Neuronal stem cell (in vitro differentiated cells): Measurements from ENCODE around the gene CSF2RB.

Experiments used
- DNase-seq: peaks from one replicate; pipeline ENCODE4 v3.0.0-alpha.2; 2013; ENCODE audit warnings: low spot score
- H2AFZ ChIP-seq: one replicate; pipeline ENCODE4 v1.6.1; 2013; ENCODE audit warnings: mild to moderate bottlenecking, low read length, inconsistent platforms
- H2AK5ac ChIP-seq: 2 replicates; pipeline ENCODE4 v1.6.1; 2013; ENCODE audit warnings: low read depth, mild to moderate bottlenecking, inconsistent platforms, low read length, moderate library complexity, mixed read lengths
- H2BK120ac ChIP-seq: 2 replicates; pipeline ENCODE4 v1.6.1; 2013; ENCODE audit warnings: low read depth, mild to moderate bottlenecking, inconsistent platforms, low read length, moderate library complexity, mixed read lengths
- H2BK12ac ChIP-seq: one replicate; pipeline ENCODE4 v1.6.1; 2013; ENCODE audit warnings: low read length, inconsistent platforms
- H2BK15ac ChIP-seq: 2 replicates; pipeline ENCODE4 v1.6.1; 2013; ENCODE audit warnings: mild to moderate bottlenecking, low read length, inconsistent platforms, mixed read lengths
- H2BK5ac ChIP-seq: one replicate; pipeline ENCODE4 v1.6.1; 2013; ENCODE audit warnings: inconsistent platforms, mild to moderate bottlenecking, low read length, moderate library complexity
- H3K14ac ChIP-seq: one replicate; pipeline ENCODE4 v1.6.1; 2013; ENCODE audit warnings: low read length, inconsistent platforms
- H3K18ac ChIP-seq: 2 replicates; pipeline ENCODE4 v1.6.1; 2013; ENCODE audit warnings: low read length, inconsistent platforms
- H3K23ac ChIP-seq: 2 replicates; pipeline ENCODE4 v1.6.1; 2013; ENCODE audit warnings: low read depth, mild to moderate bottlenecking, mixed read lengths, low read length, inconsistent platforms; ENCODE audit not compliant: poor library complexity
- H3K27ac ChIP-seq: replicated peaks from 3 replicates; pipeline ENCODE4 v1.5.1; 2013; ENCODE audit warnings: low read length, inconsistent platforms
- H3K27me3 ChIP-seq, 3 experiments: 2 replicates each; pipeline ENCODE4 v1.6.1; 2013; ENCODE audit warnings: low read length in 3 of 3, mild to moderate bottlenecking in 2 of 3, inconsistent platforms in 1 of 3, low read depth in 1 of 3, mixed read lengths in 1 of 3, moderate library complexity in 1 of 3; ENCODE audit not compliant: control insufficient read depth in 3 of 3, insufficient read depth in 3 of 3
- H3K36me3 ChIP-seq, 2 donors: replicated peaks in 1 of 2; 2 replicates each; pipeline ENCODE4 v1.6.1; 2013; ENCODE audit warnings: low read length in 2 of 2; ENCODE audit not compliant: control insufficient read depth in 2 of 2, insufficient read depth in 2 of 2
- H3K4ac ChIP-seq: 2 replicates; pipeline ENCODE4 v1.6.1; 2013; ENCODE audit warnings: inconsistent platforms, mild to moderate bottlenecking, low read length, moderate library complexity
- H3K4me1 ChIP-seq, 2 donors: 1 replicate in 1 of 2; 2 replicates in 1 of 2; pipeline ENCODE4 v1.6.1; 2013; ENCODE audit warnings: low read length in 2 of 2, low read depth in 1 of 2; ENCODE audit not compliant: control insufficient read depth in 2 of 2, insufficient read depth in 1 of 2
- H3K4me2 ChIP-seq: one replicate; pipeline ENCODE4 v1.6.1; 2013; ENCODE audit warnings: mild to moderate bottlenecking, low read length, inconsistent platforms; ENCODE audit not compliant: insufficient read depth, poor library complexity, severe bottlenecking
- H3K4me3 ChIP-seq, 2 donors: 2 replicates each; pipeline ENCODE4 v1.5.1; 2013; ENCODE audit warnings: low read length in 2 of 2, mild to moderate bottlenecking in 2 of 2, inconsistent platforms in 1 of 2, moderate library complexity in 1 of 2
- H3K79me1 ChIP-seq: one replicate; pipeline ENCODE4 v1.6.1; 2013; ENCODE audit warnings: low read depth, mild to moderate bottlenecking, inconsistent platforms, low read length, moderate library complexity
- H3K9ac ChIP-seq: one replicate; pipeline ENCODE4 v1.6.1; 2013; ENCODE audit warnings: mild to moderate bottlenecking, low read depth, low read length, inconsistent platforms; ENCODE audit not compliant: poor library complexity
- H3K9me3 ChIP-seq, 2 donors: replicated peaks in 1 of 2; 2 replicates each; pipeline versions ENCODE3 to v1.6.1; 2013; ENCODE audit warnings: low read length in 2 of 2, mild to moderate bottlenecking in 2 of 2, inconsistent platforms in 1 of 2, low read depth in 1 of 2, mixed read lengths in 1 of 2, moderate library complexity in 1 of 2; ENCODE audit not compliant: control insufficient read depth in 2 of 2, insufficient read depth in 1 of 2
- H4K8ac ChIP-seq: one replicate; pipeline ENCODE4 v1.6.1; 2013; ENCODE audit warnings: low read depth, mild to moderate bottlenecking, inconsistent platforms, low read length, moderate library complexity
- H4K91ac ChIP-seq: one replicate; pipeline ENCODE4 v1.6.1; 2013; ENCODE audit warnings: low read length, low read depth, mild to moderate bottlenecking, inconsistent platforms; ENCODE audit not compliant: poor library complexity
- WGBS, 2 donors: extraction: QIAGEN DNeasy Blood & Tissue Kit; methylation state at CpG; one replicate each; pipeline ENCODE4 v1.1.7; 2013; ENCODE audit warnings: missing lambda C conversion rate in 2 of 2, mixed read lengths in 1 of 2; ENCODE audit not compliant: insufficient read length in 2 of 2, insufficient replicate concordance in 1 of 2; ENCODE audit errors: extremely low coverage in 2 of 2; 5-methylcytosine and 5-hydroxymethylcytosine counted together

Gene CSF2RB

GRCh38 chr22:36937319-36938027 lies 24.0 kb downstream of the CSF2RB start:
- Histone ChIP-seq H4K8ac (no peak overlapping the region), H3K9ac (no peak overlapping the region), H3K14ac (peak overlapping the region; percentile 47), H2AK5ac (peak overlapping the region; percentile 81), H3K27me3 (peaks cover 0 to 24% (median 0%) of the 10 kb centered on the region in 3 experiments), H3K36me3 (no peaks in the 10 kb centered on the region), H3K4ac (no peak overlapping the region), H3K18ac (no peak overlapping the region), H3K79me1 (no peaks in the 10 kb centered on the region), H2BK5ac (no peak overlapping the region), H2BK120ac (peak overlapping the region; percentile 85), H3K4me3 (no peak overlapping the region), H3K27ac (no peak overlapping the region), H2AFZ (no peak overlapping the region), H3K23ac (no peak overlapping the region), H3K9me3 (no peaks in the 10 kb centered on the region), H3K4me1 (no peaks in the 10 kb centered on the region), H2BK15ac (peak overlapping the region; percentile 56), H2BK12ac (peak overlapping the region; percentile 53), H3K4me2 (no peak overlapping the region), H4K91ac (no peak overlapping the region)
- no CpG with 5 or more reads among the region's 14 CpGs for WGBS, 2 donors
- no peak for DNase-seq

DNA sequence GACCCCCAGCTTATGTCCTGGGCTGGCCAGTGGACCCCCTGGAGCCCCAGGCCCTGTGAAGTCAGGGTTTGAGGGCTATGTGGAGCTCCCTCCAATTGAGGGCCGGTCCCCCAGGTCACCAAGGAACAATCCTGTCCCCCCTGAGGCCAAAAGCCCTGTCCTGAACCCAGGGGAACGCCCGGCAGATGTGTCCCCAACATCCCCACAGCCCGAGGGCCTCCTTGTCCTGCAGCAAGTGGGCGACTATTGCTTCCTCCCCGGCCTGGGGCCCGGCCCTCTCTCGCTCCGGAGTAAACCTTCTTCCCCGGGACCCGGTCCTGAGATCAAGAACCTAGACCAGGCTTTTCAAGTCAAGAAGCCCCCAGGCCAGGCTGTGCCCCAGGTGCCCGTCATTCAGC lies 24.6 kb downstream of the CSF2RB start:
- Histone ChIP-seq H2AFZ (no peak overlapping the region), H2AK5ac (peak overlapping the region; percentile 81), H3K9me3 (no peaks in the 10 kb centered on the region), H2BK120ac (no peak overlapping the region), H2BK12ac (no peak overlapping the region), H2BK15ac (peak overlapping the region; percentile 56), H4K8ac (no peak overlapping the region), H3K36me3 (no peaks in the 10 kb centered on the region), H2BK5ac (peak overlapping the region; percentile 77), H3K4me1 (no peaks in the 10 kb centered on the region), H3K14ac (no peak overlapping the region), H3K9ac (no peak overlapping the region), H3K18ac (no peak overlapping the region), H3K79me1 (no peaks in the 10 kb centered on the region), H3K23ac (no peak overlapping the region), H3K4me3 (no peak overlapping the region), H3K27ac (no peak overlapping the region), H4K91ac (no peak overlapping the region), H3K27me3 (peaks cover 0 to 22% (median 0%) of the 10 kb centered on the region in 3 experiments), H3K4me2 (no peak overlapping the region), H3K4ac (no peak overlapping the region)
- DNase-seq = no peak
- WGBS, 2 donors = no CpG with 5 or more reads among the region's 12 CpGs

- no peak overlapping the region for H2BK15ac ChIP-seq
- H2BK5ac ChIP-seq = no peak overlapping the region
- H3K14ac ChIP-seq = no peak overlapping the region
- no peak overlapping the region for H4K91ac ChIP-seq
- H2BK120ac ChIP-seq = peak overlapping the region; percentile 66
- WGBS, 2 donors = no CpG with 5 or more reads among the region's 13 CpGs
- peak overlapping the region; percentile 76 for H3K23ac ChIP-seq
- no peak overlapping the region for H3K4me3 ChIP-seq
- H3K36me3 ChIP-seq = no peaks in the 10 kb centered on the region
- H3K27ac ChIP-seq = no peak overlapping the region
- no peak overlapping the region for H2AFZ ChIP-seq
- H3K4me1 ChIP-seq = no peaks in the 10 kb centered on the region
- peak overlapping the region; percentile 54 for H2AK5ac ChIP-seq
- H2BK12ac ChIP-seq = no peak overlapping the region
- no peak overlapping the region for H4K8ac ChIP-seq
- no peak overlapping the region for H3K9ac ChIP-seq
- no peaks in the 10 kb centered on the region for H3K9me3 ChIP-seq
- H3K79me1 ChIP-seq = no peaks in the 10 kb centered on the region
- H3K4ac ChIP-seq = no peak overlapping the region
- no peak for DNase-seq
- peaks cover 0 to 23% (median 0%) of the 10 kb centered on the region in 3 experiments for H3K27me3 ChIP-seq
- no peak overlapping the region for H3K18ac ChIP-seq
- no peak overlapping the region for H3K4me2 ChIP-seq
Observed at GRCh38 chr22:36938886-36939285, 25.5 kb downstream of the CSF2RB start.

GRCh38 chr22:36940676-36941075 lies 27.2 kb downstream of the CSF2RB start:
- no peak overlapping the region for H4K8ac ChIP-seq
- no peak overlapping the region for H2BK15ac ChIP-seq
- no peak overlapping the region for H2AFZ ChIP-seq
- peaks cover 0 to 20% (median 0%) of the 10 kb centered on the region in 3 experiments for H3K27me3 ChIP-seq
- no peak overlapping the region for H3K23ac ChIP-seq
- H4K91ac ChIP-seq = no peak overlapping the region
- no peak overlapping the region for H3K14ac ChIP-seq
- H3K9ac ChIP-seq = no peak overlapping the region
- no peak overlapping the region for H3K27ac ChIP-seq
- H3K4me1 ChIP-seq = no peaks in the 10 kb centered on the region
- no peak overlapping the region for H3K4me3 ChIP-seq
- H2BK120ac ChIP-seq = no peak overlapping the region
- H3K4me2 ChIP-seq = no peak overlapping the region
- H3K4ac ChIP-seq = no peak overlapping the region
- no peaks in the 10 kb centered on the region for H3K79me1 ChIP-seq
- H2BK5ac ChIP-seq = no peak overlapping the region
- no peak for DNase-seq
- WGBS, 2 donors = no CpG with 5 or more reads among the region's 5 CpGs
- no peak overlapping the region for H2BK12ac ChIP-seq
- H2AK5ac ChIP-seq = no peak overlapping the region
- H3K36me3 ChIP-seq = no peaks in the 10 kb centered on the region
- no peak overlapping the region for H3K18ac ChIP-seq
- H3K9me3 ChIP-seq = no peaks in the 10 kb centered on the region
